Subcutaneous adipose tissue (tissue), 4 donors: ENCODE data around the gene OVCH2. TPM values are rescaled to one million over a fixed set of nuclear protein-coding genes. Genes with fewer than 3 reads are reported as not detected.

ENCODE experiments used
- CTCF ChIP-seq: fragments of 450-650 bp; IDR thresholded peaks from one replicate; pipeline ENCODE4 v1.5.1; 2016; ENCODE audit warnings: low read depth, mild to moderate bottlenecking, control low read depth, antibody characterized with exemption, moderate library complexity
- total RNA-seq, 4 donors: library from RNA; depleted of rRNA; stranded (reverse); fragments of >200 nt; gene quantifications; one replicate each; pipeline ENCODE4 v1.1.0, GENCODE V29; 2016

Gene OVCH2
- total RNA-seq = not detected

GRCh38 chr11:7706377-7706776, at the start of gene OVCH2:
Gene OVCH2 (minus strand): TSS chr11:7706477. CDS start chr11:7706394, 83 bp downstream.
- TF ChIP-seq CTCF = no peak

GRCh38 chr11:7749456-7749855, 43.2 kb upstream of the OVCH2 start:
- no peak for TF ChIP-seq CTCF

GRCh38 chr11:7714786-7715185, 8.5 kb upstream of the OVCH2 start:
- TF ChIP-seq CTCF = no peak

GRCh38 chr11:7703740-7704139, 2.5 kb downstream of the OVCH2 start:
- TF ChIP-seq CTCF = no peak

GRCh38 chr11:7696424-7696823, 9.9 kb downstream of the OVCH2 start:
- TF ChIP-seq CTCF = no peak

GRCh38 chr11:7694235-7694634, 12.0 kb downstream of the OVCH2 start:
- no peak for TF ChIP-seq CTCF

GRCh38 chr11:7692426-7692825, 13.9 kb downstream of the OVCH2 start:
- TF ChIP-seq CTCF = no peak
